Measurements from ENCODE around the gene TNFRSF8. TPM values are rescaled to one million over a fixed set of nuclear protein-coding genes. Genes with fewer than 3 reads are reported as not detected.

The TNFRSF8 gene
- total and polyA plus RNA-seq, 9 of the 15 experiments (the other 6 are each of a cell fraction or from before 2014, with no cell fraction given): 3.5 to 38.4 (median 17.1) TPM

DNA sequence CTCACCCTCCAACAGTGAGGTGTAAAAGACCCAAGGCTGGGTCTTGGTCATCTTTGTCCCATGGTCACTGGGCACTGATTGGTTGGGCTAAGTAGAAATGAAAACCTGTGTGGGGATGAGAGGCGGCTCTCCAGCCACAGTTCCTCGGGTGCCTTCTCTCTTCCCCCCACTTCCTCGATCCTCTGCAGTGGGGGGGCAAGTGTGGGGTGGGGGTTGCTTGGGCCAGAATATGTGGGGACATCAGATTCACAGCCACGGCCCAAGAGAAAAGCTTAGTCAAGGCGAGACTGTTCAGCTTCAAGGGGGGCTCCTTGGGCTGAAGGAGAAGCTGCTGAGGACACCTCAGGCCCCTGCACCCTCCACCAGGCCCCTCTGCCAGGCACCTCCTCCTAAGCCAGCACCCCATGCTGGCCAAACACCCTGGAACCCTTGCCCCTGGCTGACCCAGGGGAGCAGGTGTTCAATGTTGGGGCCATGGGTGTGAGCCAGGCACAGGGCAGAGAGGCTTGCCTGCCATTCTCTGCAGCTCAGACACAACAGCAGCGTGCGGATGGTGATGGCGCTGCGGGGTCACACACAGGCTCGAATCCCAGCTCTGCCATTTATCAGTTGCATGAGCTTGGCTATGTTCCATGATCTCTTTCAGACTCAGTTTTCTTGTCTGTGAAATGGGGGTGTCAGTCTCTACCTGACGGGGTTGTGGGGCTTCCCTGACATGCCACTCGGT lies 82.7 kb downstream of the TNFRSF8 start:
- no peak for ATAC-seq
- 79% methylated on average over 11 of the region's 12 CpGs for WGBS (ENCODE audit: insufficient coverage, low coverage, missing lambda C conversion rate)
- H3K4me1 ChIP-seq (replicated peaks in 1 of 2; ENCODE audit: control insufficient read depth in 2 of 2, insufficient read depth in 2 of 2, low read length in 2 of 2): peaks cover 22 to 58% of the 10 kb centered on the region in 2 experiments

More for the DNA sequence above, 82.7 kb downstream of the TNFRSF8 start:
- ChIA-PET POLR2A (interaction anchor here (0.7 to 1.4 kb wide), 4 partner anchors 9 to 36 kb away, joined by 3 to 4 read pairs (median 4); no protein-coding TSS in a partner anchor), CTCF (ENCODE audit: low intra/inter-chr PET ratio) (no interaction called here)
- no peak overlapping the region for H3K27ac ChIP-seq (ENCODE audit: extremely low read depth, low read depth, low read length)
- intact Hi-C loops (cut with micrococcal nuclease) (no loop called here), in situ Hi-C loops (cut with MboI) (no loop called here)
- no peaks in the 10 kb centered on the region for H3K9me3 ChIP-seq (replicated peaks; ENCODE audit: control insufficient read depth, insufficient read depth, low read depth, low read length)
- H3K27me3 ChIP-seq (ENCODE audit: control insufficient read depth in 2 of 2, insufficient read depth in 2 of 2, low read length in 2 of 2): no peaks in the 10 kb centered on the region
- no peaks in the 10 kb centered on the region for H3K9me1 ChIP-seq (ENCODE audit: control insufficient read depth, insufficient read depth, low read length)
- FAIRE-seq (no peak), DNase-seq (ENCODE audit: extremely low read depth in 1 of 4, low spot score in 3 of 4) (no peak)
- H2AFZ ChIP-seq (ENCODE audit: low read depth, low read length): no peak overlapping the region
- H4K20me1 ChIP-seq (replicated peaks; ENCODE audit: control insufficient read depth, insufficient read depth, low read length): no peaks in the 10 kb centered on the region
- peak overlapping the region in 1 of 2 experiments; percentile 8; a peak in 2 of 4 replicates for H3K9ac ChIP-seq (ENCODE audit: insufficient read depth in 1 of 2, low read depth in 2 of 2, low read length in 2 of 2)
- no peaks in the 10 kb centered on the region for H3K79me2 ChIP-seq (ENCODE audit: control insufficient read depth, insufficient read depth, low read length)
- no peak overlapping the region for H3K4me2 ChIP-seq (ENCODE audit: insufficient read depth, low read length)
- no peak overlapping the region for H3K4me3 ChIP-seq
- no peak for TF ChIP-seq MLX (CRISPR knock-in tag; conservative IDR thresholded peaks at IDR 0.05)
- peak; percentile 65 for TF ChIP-seq POLR2G (IDR thresholded peaks at IDR 0.05; ENCODE audit: low read depth, low read length)
- peak; percentile 56; the same call in 1 of the 2 replicates for TF ChIP-seq NFIC (IDR thresholded peaks at IDR 0.05)
- 0 out of 2 replicates have a peak, but pooled peaks have one; percentile 21 for TF ChIP-seq USF1 (CRISPR knock-in tag; IDR thresholded peaks at IDR 0.05)
- no peak for TF ChIP-seq TSC22D4 (tag; IDR thresholded peaks at IDR 0.05)
- TF ChIP-seq RCOR1 (IDR thresholded peaks at IDR 0.05; ENCODE audit: borderline replicate concordance in 1 of 2, low read depth in 2 of 2, low read length in 2 of 2): 0 out of 4 replicates have a peak, but pooled peaks of 1 of the 2 experiments have one; percentile 26
- TF ChIP-seq CBX1 (IDR thresholded peaks at IDR 0.05; ENCODE audit: low read depth): peak; percentile 51; the same call in 1 of the 2 replicates
- TF ChIP-seq ZNF212 (CRISPR knock-in tag; IDR thresholded peaks at IDR 0.05): no peak
- TF ChIP-seq HDAC2 (IDR thresholded peaks at IDR 0.05): 0 out of 2 replicates have a peak, but pooled peaks have one; percentile 44
- peak; percentile 68 for TF ChIP-seq ZNF740 (CRISPR knock-in tag; IDR thresholded peaks at IDR 0.05)
- TF ChIP-seq ZNF740 (tag; IDR thresholded peaks at IDR 0.05): peak in 1 of 2 experiments; percentile 81; a peak in 2 of 4 replicates
- TF ChIP-seq RBM25 (IDR thresholded peaks at IDR 0.05; ENCODE audit: low read depth, low read length, severe bottlenecking): peak; percentile 47
- TF ChIP-seq POLR2AphosphoS5 (IDR thresholded peaks at IDR 0.05; ENCODE audit: control insufficient read depth, insufficient read depth, low read depth, low read length): no peak
- TF ChIP-seq BCOR (IDR thresholded peaks at IDR 0.05): peak; percentile 90
- TF ChIP-seq PHB (CRISPR knock-in tag; IDR thresholded peaks at IDR 0.05): no peak
- peak in 1 of 2 experiments; percentile 60; a peak in 2 of 4 replicates for TF ChIP-seq KDM1A (IDR thresholded peaks at IDR 0.05)
- TF ChIP-seq DACH1 (IDR thresholded peaks at IDR 0.05; ENCODE audit: partially characterized antibody): no peak
- BruUV-seq (replicated peaks): no TSS peak
- H3K36me3 ChIP-seq (ENCODE audit: control insufficient read depth, insufficient read depth, low read length): peaks cover 23% of the 10 kb centered on the region; the same call in 1 of the 3 replicates
